Transverse colon (tissue), 4 donors: Measurements from ENCODE around the gene DROSHA.

Source experiments
- EP300 ChIP-seq: sonication (generic); formaldehyde crosslinking; IDR thresholded peaks from one replicate; pipeline ENCODE4 v1.6.1; 2017; ENCODE audit warnings: antibody characterized with exemption, low read depth
- POLR2A ChIP-seq: fragments of 450-650 bp; IDR thresholded peaks from one replicate; pipeline ENCODE4 v1.6.1; 2016; ENCODE audit warnings: antibody characterized with exemption, mild to moderate bottlenecking, moderate library complexity
- POLR2AphosphoS5 ChIP-seq, 3 donors: sonication (generic); formaldehyde crosslinking; IDR thresholded peaks; one replicate each; pipeline ENCODE4 v1.6.1; 2016; ENCODE audit warnings: antibody characterized with exemption in 3 of 3
- TF ChIP-seq, protein P1 (sequence below), 5 experiments: fragments of 200-600 bp in 3 of 5; fragments of 450-650 bp in 2 of 5; sonication (generic) in 3 of 5; IDR thresholded peaks; 1 replicate in 2 of 5; 2 replicates in 3 of 5; pipeline ENCODE4 v1.5.1; 2016 to 2017; ENCODE audit warnings: antibody characterized with exemption in 5 of 5, inconsistent platforms in 3 of 5, mild to moderate bottlenecking in 2 of 5, moderate library complexity in 1 of 5

DNA sequence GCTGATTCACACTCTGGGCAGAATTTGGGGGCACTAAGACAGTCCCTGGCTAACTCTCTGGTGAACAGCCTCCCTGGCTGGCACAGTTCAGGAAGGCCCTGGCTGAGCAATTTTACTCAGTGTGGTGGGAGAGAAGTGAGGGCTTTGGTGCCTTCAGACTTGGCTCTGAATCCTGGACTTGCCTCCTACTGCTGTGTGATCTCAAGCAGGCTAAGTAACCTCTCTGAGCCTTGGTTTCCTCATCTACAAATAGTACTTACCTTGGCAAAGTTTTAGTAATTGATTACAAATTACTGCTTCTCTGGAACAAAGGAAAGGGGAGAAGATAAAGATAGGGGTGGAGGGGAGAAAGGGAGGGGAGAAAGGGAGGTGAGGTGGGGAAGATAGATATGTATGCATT, 153.8 kb downstream of the DROSHA start:
- TF ChIP-seq POLR2A (no peak), POLR2AphosphoS5 (IDR thresholded peaks at IDR 0.05) (no peak), EP300 (no peak)
- TF ChIP-seq, protein P1, sequence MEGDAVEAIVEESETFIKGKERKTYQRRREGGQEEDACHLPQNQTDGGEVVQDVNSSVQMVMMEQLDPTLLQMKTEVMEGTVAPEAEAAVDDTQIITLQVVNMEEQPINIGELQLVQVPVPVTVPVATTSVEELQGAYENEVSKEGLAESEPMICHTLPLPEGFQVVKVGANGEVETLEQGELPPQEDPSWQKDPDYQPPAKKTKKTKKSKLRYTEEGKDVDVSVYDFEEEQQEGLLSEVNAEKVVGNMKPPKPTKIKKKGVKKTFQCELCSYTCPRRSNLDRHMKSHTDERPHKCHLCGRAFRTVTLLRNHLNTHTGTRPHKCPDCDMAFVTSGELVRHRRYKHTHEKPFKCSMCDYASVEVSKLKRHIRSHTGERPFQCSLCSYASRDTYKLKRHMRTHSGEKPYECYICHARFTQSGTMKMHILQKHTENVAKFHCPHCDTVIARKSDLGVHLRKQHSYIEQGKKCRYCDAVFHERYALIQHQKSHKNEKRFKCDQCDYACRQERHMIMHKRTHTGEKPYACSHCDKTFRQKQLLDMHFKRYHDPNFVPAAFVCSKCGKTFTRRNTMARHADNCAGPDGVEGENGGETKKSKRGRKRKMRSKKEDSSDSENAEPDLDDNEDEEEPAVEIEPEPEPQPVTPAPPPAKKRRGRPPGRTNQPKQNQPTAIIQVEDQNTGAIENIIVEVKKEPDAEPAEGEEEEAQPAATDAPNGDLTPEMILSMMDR (IDR thresholded peaks at IDR 0.05): no peak
